OCI-LY7 (cell line): ENCODE results near the gene CLEC20A. TPM values are rescaled to one million over a fixed set of nuclear protein-coding genes. Genes with fewer than 3 reads are reported as not detected.

Experiments used
- BruUV-seq: library from RNA; stranded (reverse); fragments of 400-500 nt; replicated peaks from 2 replicates; lab custom pipeline; 2021; lab: Mats Ljungman, UMichigan
- CTCF ChIA-PET: fragments of 300-600 bp; sonication (Branson Sonifier 250); formaldehyde crosslinking; loops from one replicate; lab custom pipeline; 2022; ENCODE audit warnings: antibody characterized with exemption; ENCODE audit not compliant: unreplicated experiment; lab: Charles Lee
- POLR2A ChIA-PET: fragments of 300-600 bp; sonication (Branson Sonifier 250); formaldehyde crosslinking; loops from one replicate; lab custom pipeline; 2022; ENCODE audit warnings: antibody characterized with exemption; lab: Charles Lee
- DNase-seq: peaks from one replicate; pipeline ENCODE4 v3.0.0-alpha.2; 2015; ENCODE audit warnings: low spot score
- H2AFZ ChIP-seq: fragments of 200-600 bp; sonication (generic), shearing (Covaris generic); 2 replicates; pipeline ENCODE4 v1.6.1; 2014; ENCODE audit warnings: mild to moderate bottlenecking, antibody characterized with exemption, low read length, moderate library complexity
- H3K27ac ChIP-seq: fragments of 200-600 bp; sonication (generic); 2 replicates; pipeline ENCODE4 v1.5.1; 2014; ENCODE audit warnings: mixed run types, low read depth, mild to moderate bottlenecking, moderate library complexity, low read length, inconsistent platforms; ENCODE audit not compliant: poor library complexity, severe bottlenecking
- H3K36me3 ChIP-seq: fragments of 200-600 bp; sonication (generic); 2 replicates; pipeline ENCODE4 v1.6.1; 2014; ENCODE audit warnings: mild to moderate bottlenecking, antibody characterized with exemption, low read length, moderate library complexity, mixed read lengths; ENCODE audit not compliant: insufficient read depth
- H3K4me1 ChIP-seq: fragments of 200-600 bp; sonication (generic); 2 replicates; pipeline ENCODE4 v1.5.1; 2014; ENCODE audit warnings: mild to moderate bottlenecking, low read length; ENCODE audit not compliant: insufficient read depth, poor library complexity, severe bottlenecking
- H3K4me2 ChIP-seq: fragments of 200-600 bp; sonication (generic); 2 replicates; pipeline ENCODE4 v1.6.1; 2014; ENCODE audit warnings: mild to moderate bottlenecking, low read length
- H3K4me3 ChIP-seq: fragments of 200-600 bp; sonication (generic); 2 replicates; pipeline ENCODE4 v1.5.1; 2014; ENCODE audit warnings: mild to moderate bottlenecking, low read depth, low read length; ENCODE audit not compliant: poor library complexity, severe bottlenecking
- H3K79me2 ChIP-seq: fragments of 200-600 bp; sonication (generic); 2 replicates; pipeline ENCODE4 v1.6.1; 2016; ENCODE audit warnings: low read depth, mild to moderate bottlenecking, low read length, moderate library complexity, mixed read lengths; ENCODE audit not compliant: insufficient read depth
- H3K9me2 ChIP-seq: fragments of 200-600 bp; sonication (generic); 2 replicates; pipeline ENCODE4 v1.6.1; 2016; ENCODE audit warnings: mild to moderate bottlenecking, low read length, mixed read lengths; ENCODE audit not compliant: insufficient read depth
- H3K9me3 ChIP-seq: fragments of 200-600 bp; sonication (generic); 2 replicates; pipeline ENCODE4 v1.6.1; 2014; ENCODE audit warnings: mild to moderate bottlenecking, mixed run types, low read length, mixed read lengths
- H4K20me1 ChIP-seq: fragments of 200-600 bp; sonication (generic); 2 replicates; pipeline ENCODE4 v1.6.1; 2014; ENCODE audit warnings: mild to moderate bottlenecking, antibody characterized with exemption, low read length, moderate library complexity, mixed read lengths; ENCODE audit not compliant: insufficient read depth
- CTCF ChIP-seq: fragments of 200-600 bp; sonication (generic); conservative IDR thresholded peaks from 2 replicates; pipeline ENCODE4 v1.5.1; 2014; ENCODE audit warnings: mild to moderate bottlenecking, antibody characterized with exemption, low read length, moderate library complexity, mixed read lengths
- EZH2phosphoT487 ChIP-seq: fragments of 200-600 bp; sonication (generic); IDR thresholded peaks from 2 replicates; pipeline ENCODE4 v1.6.1; 2018; ENCODE audit warnings: low read depth, borderline replicate concordance, mild to moderate bottlenecking, mixed run types, antibody characterized with exemption, low read length, moderate library complexity, mixed read lengths
- intact Hi-C: fragments of 100-400 bp; cut with micrococcal nuclease; formaldehyde crosslinking; loops from one replicate; pipeline ENCODE4 v1.10.0; 2022; ENCODE audit not compliant: unreplicated experiment
- total RNA-seq, 2 experiments: library from RNA; depleted of rRNA in 1 of 2; stranded (reverse); fragments of >200 nt in 1 of 2; shearing (Covaris generic) in 1 of 2; gene quantifications; 2 replicates each; pipeline ENCODE4 v1.2.3, GENCODE V29; 2014 to 2022

The CLEC20A gene
- total RNA-seq, 2 experiments from 2014 or later = not detected

GRCh38 chr1:178488393-178488792 is 8.4 kb downstream of the CLEC20A start:
- TF ChIP-seq EZH2phosphoT487 (no peak), CTCF (no peak)
- CTCF ChIA-PET = no interaction called here
- BruUV-seq = no TSS peak

GRCh38 chr1:178487070-178487615 is 9.6 kb downstream of the CLEC20A start:
- Histone ChIP-seq H3K79me2 (no peaks in the 10 kb centered on the region), H3K4me3 (no peak overlapping the region), H3K4me1 (no peaks in the 10 kb centered on the region), H4K20me1 (no peaks in the 10 kb centered on the region), H3K36me3 (no peaks in the 10 kb centered on the region), H3K9me3 (no peaks in the 10 kb centered on the region), H3K4me2 (no peak overlapping the region), H2AFZ (no peak overlapping the region), H3K9me2 (no peaks in the 10 kb centered on the region), H3K27ac (no peak overlapping the region)
- ChIA-PET POLR2A (no interaction called here), CTCF (no interaction called here)
- TF ChIP-seq CTCF (no peak), EZH2phosphoT487 (no peak)
- no peak for DNase-seq
- BruUV-seq = no TSS peak
- intact Hi-C loops = no loop called here

More at GRCh38 chr1:178488393-178488792, 8.4 kb downstream of the CLEC20A start:
- Histone ChIP-seq H3K79me2 (no peaks in the 10 kb centered on the region), H2AFZ (no peak overlapping the region), H3K4me3 (no peak overlapping the region), H4K20me1 (no peaks in the 10 kb centered on the region), H3K36me3 (no peaks in the 10 kb centered on the region), H3K9me2 (no peaks in the 10 kb centered on the region), H3K9me3 (no peaks in the 10 kb centered on the region), H3K27ac (no peak overlapping the region), H3K4me1 (no peaks in the 10 kb centered on the region), H3K4me2 (no peak overlapping the region)
- POLR2A ChIA-PET = interaction anchor here (0.7 kb wide), 1 partner anchor 575 kb away, joined by 4 read pairs; no protein-coding TSS in a partner anchor
- no peak for DNase-seq
- intact Hi-C loops = no loop called here
